GM19351 (cell line): ENCODE data around the gene RNFT2.
A peak's percentile ranks its signal among the peaks of the same experiment; 100 is the strongest.

Experiments used
- ATAC-seq: cut with Tn5 transposase; IDR thresholded peaks from one replicate; pipeline ENCODE4 v1.9.1; 2021; ENCODE audit warnings: mild to moderate bottlenecking, moderate library complexity; ENCODE audit not compliant: unreplicated experiment

RNFT2 gene

GRCh38 chr12:116870306-116870705 is 132.2 kb downstream of the RNFT2 start:
- ATAC-seq = no peak

- no peak for ATAC-seq
Observed at GRCh38 chr12:116874324-116874995, 136.3 kb downstream of the RNFT2 start.

- ATAC-seq = no peak
Observed at GRCh38 chr12:116876151-116876869, 138.2 kb downstream of the RNFT2 start.

DNA sequence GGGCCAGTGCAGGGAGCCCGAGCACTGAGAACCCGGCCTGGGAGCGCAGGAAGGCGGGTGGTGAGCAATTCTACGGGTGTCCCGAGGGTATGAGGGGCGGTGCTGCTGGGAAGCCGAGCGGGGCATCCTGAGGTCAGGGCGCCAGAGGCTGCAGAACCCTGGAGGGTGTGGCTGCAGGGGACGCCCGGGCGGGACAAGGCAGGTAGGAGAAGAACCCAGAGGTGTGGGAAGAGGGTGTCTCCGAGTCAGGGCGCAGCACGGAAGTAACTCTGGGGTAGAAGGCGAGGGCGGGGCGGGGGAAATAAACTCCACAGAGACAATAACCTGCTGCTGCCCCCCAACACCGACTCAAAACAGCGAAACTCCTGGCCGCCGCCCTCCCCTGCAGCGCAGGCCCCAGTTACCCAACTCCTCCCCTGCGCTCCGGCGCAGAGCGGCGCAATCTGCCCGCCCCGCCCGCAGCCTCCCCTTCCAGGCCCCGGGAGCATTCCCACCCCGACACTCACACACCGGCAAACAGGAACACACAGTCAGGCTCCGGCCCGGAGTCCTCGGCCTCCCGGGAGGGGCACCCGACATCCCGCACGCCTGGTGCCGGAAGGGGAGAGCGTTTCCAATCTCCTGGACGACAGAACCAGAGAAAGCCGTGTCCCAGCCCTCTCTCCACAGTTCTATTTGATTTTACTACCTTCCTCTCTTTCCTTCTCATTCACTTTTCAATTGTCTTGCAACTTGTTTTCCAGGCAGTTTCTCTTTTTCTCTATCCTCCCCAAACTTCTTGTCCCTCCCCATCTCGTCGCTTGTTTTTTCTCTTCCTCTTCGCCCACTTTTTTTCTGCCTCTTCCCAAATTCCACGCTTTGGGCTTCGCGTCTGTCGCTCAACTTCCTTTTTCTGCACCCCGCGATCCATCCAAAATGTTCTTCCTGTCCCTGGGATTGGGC is 140.7 kb downstream of the RNFT2 start:
- ATAC-seq = no peak

DNA sequence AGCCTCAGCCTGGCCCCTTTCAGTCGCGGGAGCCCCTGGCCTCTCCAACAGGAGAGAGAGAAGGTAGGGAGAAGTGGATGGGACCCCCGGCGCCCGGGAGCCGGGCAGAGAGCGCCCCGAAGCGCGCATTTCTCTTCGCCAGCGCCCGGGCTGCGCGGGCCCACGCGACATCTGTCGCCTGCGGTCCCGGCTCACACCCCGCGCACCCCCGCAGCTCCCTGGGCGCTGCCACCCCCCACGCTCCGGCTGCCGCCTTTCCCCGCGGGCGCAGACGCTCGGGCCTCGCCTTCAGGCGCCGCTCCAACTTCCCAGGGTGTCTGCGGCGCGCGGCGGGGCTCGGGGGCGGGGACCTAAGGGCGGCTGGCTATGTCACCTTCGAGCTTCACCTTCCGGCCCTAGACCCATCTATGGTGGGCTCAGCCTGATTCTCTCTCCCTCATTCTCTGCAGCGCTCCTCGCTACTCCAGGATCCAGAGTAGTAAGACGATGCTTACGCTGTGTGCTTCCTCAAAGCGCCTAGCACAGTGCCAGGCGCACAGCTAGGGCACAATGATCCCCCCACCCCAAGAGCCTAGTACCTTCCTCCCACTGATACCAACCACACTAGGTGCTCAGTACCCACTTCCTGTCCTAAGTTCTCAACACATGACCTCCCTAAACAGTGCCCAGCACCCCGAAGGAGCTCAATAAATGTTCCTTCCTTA is 141.5 kb downstream of the RNFT2 start:
- ATAC-seq = no peak

DNA sequence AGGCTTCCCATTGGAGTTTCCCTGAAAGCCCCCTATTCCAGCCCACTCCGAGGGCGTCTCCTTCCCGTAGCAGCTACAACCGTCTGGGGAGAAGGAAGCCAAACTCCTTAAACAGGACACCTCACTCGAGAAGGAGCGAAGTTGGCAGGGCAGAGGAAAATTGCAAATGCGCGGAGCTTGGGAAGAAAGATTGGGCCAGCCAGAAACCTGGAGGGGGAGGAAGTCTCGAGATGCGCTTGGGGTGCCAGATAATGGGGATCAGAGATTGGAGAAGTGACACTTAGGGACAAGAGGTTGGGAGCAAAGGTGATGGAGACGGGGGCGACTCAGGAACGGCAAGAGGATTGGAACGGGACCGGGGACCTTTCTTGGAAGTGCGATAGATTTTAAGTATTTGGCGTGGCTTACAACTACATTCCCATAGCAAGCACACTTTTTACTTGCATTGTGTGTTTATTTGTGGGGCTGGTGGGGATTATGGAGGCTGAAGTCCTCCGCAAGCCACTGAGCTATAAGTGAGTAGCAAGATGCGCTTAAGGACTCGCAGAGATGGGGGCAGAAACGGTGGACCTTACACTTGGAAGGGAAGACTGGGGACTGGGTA is 142.2 kb downstream of the RNFT2 start:
- no peak for ATAC-seq

DNA sequence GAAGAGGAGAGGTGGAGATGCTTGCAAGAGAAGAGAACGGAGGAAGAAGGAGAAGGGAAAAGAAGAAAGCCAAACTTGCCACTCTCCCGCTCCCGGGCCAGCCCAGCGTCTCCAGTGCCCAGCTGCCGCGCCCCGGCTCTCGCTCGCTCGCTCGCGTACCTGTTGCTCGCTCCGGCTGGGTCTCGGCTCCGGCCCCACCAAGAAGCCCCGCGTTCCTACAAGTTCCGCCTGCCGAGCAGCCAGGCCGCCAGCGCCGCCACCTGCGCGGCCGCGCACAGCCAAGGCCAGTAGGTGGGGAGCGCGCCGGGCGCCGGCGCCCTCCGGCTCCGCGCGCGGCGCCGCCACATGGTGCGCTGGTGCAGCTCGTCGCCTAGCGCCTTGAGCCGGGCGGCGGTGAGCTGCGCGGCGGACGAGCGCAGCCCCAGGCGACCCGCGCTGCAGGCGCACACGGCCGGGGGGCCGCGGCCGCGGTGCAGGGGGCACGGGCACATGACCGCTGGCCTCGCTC is 142.8 kb downstream of the RNFT2 start:
- peak; percentile 84 for ATAC-seq

DNA sequence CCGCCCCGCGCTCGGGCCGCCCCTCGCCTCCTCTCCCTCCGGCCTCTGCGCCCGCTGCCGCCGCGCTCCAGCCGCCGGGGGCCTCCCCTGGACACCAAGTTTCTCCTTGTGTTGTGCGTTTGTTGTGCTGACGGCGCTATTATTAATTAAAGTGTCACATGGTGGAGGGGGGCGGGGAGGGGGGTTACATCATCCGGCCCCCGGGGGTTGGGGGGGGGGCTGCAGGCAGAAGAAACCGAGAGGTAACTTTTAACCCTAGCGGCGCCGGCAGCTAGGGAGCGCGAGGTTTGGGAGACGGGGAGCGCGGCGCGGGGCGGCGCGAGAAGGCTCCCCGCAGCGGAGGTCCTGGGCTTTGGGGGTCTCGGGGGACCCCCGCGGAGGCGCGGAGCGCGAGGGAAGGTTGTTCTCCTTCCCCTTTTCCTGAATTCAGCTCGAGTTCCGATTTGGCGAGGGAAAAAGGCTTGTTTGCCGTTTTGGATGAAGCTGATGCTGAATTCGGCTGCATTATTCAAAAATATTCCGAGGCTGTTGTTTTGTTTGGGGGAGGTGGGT is 143.3 kb downstream of the RNFT2 start, which contains the start of gene HRK:
Gene HRK, minus strand, starts transcription at position 117 of the 552 bp plus-strand sequence. CDS start 134 bp downstream, outside the sequence.
- peak; percentile 13 for ATAC-seq

GRCh38 chr12:116881877-116882507 is 143.9 kb downstream of the RNFT2 start:
- no peak for ATAC-seq

DNA sequence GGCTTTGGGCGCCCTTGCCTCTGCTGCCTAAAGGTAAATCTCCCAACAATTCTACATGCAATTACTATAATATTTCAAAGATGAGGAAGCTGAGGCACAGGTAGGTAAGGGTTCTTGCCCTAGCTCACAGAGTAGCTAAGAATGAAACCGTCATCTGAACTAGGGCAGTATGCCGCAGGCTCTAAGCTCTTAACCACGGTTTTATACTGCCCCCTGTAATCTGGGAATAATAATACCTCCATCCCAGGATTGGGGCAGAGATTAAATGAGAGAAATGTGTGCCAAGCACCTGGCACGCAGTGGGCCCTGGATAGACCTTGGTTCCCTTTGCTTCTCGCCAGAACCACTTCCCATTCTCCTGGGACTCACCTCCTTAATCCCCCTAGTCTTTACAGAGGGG is 144.6 kb downstream of the RNFT2 start:
- ATAC-seq = no peak

DNA sequence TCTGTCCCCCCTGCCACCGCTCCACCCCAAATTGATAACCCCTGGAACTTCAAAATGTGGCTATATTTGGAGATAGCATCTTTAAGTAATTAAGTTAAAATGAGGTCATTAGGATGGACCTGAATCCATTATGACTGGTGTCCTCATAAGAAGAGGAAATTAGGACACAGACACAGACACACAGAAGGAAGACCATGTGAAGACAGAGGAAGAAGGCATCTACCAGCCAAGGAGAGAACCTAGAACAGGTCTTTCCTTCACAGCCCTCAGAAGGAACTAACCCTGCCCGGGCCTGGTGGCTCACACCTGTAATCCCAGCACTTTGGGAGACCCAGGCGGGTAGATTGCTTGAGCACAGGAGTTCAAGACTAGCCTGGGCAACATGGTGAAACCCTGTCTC is 146.8 kb downstream of the RNFT2 start:
- no peak for ATAC-seq

- ATAC-seq = no peak
Observed at GRCh38 chr12:116885491-116885890, 147.4 kb downstream of the RNFT2 start.

DNA sequence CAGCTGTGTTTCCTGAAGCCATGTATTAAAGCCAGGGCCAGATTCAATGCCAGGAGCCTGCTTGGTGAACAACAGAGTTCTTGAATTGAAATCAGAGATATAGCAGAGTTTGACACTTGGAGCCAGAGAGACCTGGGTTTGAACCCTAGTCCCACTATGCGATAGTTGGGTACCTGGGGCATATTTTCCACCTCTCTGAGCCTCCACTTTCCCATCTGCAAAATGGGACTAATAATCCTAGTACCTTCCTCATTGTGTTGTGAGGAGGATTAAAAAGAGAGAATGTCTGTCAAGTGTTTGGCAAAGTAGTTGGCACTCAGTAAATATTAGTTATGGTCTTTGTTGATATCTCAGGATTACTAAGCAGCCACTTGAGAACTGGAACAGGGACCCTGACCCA is 149.1 kb downstream of the RNFT2 start:
- ATAC-seq = no peak

DNA sequence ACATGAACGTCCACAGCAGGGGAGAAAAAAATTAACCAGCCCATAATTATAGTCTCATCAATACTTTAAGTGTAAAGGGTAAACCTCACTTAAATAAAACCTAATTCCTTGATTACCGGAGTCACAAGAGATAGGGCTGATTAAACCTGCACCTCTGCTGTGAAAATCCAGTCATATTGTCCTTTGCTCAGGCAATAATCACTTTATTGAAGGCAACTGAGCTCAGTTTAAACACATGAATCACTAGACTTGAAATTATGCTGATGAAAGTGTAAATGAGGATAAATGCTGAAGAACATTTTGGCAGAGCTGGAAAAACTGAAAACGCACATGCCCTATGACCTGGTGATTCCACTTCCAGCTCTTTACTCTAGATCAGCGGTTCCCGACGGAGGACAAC is 149.8 kb downstream of the RNFT2 start:
- no peak for ATAC-seq

- ATAC-seq = no peak
Observed at GRCh38 chr12:116890330-116890729, 152.2 kb downstream of the RNFT2 start.

- no peak for ATAC-seq
Observed at GRCh38 chr12:116891019-116891418, 152.9 kb downstream of the RNFT2 start.

DNA sequence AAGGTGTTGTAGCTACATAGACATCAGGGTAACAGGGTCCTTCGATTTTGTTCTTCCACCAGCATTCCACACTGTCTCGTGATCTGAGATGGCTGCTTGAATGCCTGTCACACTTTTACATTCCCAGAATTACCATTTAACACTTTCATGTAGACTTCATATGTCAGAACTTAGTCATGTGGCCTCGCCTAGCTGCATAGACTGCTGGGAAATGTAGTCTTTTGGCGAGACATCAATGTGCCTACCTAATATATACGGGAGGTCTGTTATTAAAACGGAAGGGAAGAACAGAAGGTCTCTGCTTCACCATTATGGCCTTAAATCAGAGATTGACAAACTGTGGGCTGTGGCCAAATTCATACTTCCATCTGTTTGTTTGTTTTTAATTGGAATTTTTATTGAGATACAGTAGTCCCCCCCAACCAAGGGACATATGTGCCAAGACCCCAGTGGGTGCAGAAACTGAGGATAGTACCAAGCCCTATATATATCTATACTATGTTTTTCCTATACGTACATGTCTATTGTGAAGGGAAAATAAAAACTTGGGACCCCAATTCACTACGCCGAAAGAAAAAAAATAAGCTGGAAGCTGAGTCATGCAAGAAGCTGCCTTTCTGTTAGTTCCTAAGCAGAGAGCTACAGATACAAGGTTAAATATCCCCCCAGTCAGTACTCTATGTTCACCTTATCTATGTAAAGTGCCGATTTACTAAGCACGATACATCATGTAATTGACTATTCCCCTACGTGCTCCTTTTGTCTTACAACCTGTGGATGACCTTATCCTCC is 154.4 kb downstream of the RNFT2 start:
- ATAC-seq = no peak

GRCh38 chr12:116894913-116895312 is 156.8 kb downstream of the RNFT2 start:
- ATAC-seq = no peak
